Lower leg skin (tissue), 4 donors: ENCODE results near the gene AMER1. TPM values are rescaled to one million over a fixed set of nuclear protein-coding genes. Genes with fewer than 3 reads are reported as not detected.

Experiments
- total RNA-seq, 4 donors: library from RNA; depleted of rRNA; stranded (reverse); fragments of >200 nt; gene quantifications; one replicate each; pipeline ENCODE4 v1.1.0, GENCODE V29; 2016

The AMER1 gene
- total RNA-seq, 4 donors from 2014 or later: 3.2 to 5.7 (median 4.3) TPM

Other genes starting within 250 kb of the AMER1 start
- under 1 TPM in 1 of 4 donors, not detected in 3; 0.49 TPM for gene ASB12, start 24.9 kb upstream of the AMER1 start, total RNA-seq
- 1 to 10 TPM in 3 of 4 donors, under 1 TPM in 1; 0.19 to 6.7 (median 1.4) TPM for gene MTMR8, start 189.7 kb upstream of the AMER1 start, total RNA-seq